ENCODE results near the gene HID1. TPM values are rescaled to one million over a fixed set of nuclear protein-coding genes. Genes with fewer than 3 reads are reported as not detected.
"Not testable (repeated sequence)": the region's sequence is repeated elsewhere in the genome, so short reads cannot be mapped to it uniquely, and the experiment has no call there.

The HID1 gene
- total RNA-seq, 5 donors from 2014 or later (not counting 1 experiment from before 2014, with no cell fraction given) = 12.7 to 21.0 (median 14.5) TPM

DNA sequence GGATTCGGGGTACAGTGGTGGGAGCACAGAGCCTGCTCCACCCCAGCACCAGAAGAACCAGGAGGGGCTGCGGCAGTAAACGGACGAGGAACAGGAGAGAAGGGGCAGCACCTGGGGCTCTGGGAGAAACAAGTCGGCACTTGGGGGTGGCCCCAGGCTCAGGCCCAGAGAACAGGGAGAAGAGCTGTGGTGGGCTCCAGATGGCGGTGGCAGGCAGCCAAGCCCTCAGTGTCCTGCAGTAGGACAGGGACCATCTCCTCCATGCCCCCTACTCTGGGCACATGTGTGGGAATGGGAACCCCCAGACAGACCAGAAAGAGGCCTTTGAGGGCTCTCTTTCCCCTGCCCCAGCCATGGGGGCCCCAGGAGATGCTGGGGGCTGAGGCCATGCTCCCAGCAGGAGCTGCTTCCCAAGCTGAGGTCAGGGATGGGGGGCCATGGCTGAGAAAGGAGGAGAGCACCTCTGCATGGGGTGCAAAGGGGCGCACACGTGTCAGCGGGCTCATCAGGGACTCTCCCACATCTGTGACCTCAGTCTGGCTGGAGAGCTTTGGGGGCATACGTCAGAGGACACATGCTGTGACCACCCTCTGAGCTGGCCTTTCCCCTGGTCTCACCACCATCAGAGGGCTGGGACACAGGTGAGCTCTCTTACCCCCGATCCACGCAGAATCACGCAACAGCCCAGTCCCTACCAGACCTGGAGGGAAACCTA lies 56.3 kb downstream of the HID1 start:
- Histone ChIP-seq H3K36me3 (ENCODE audit: control insufficient read depth in 2 of 2, extremely low read depth in 1 of 2, insufficient read depth in 1 of 2, low read length in 1 of 2) (no peaks in the 10 kb centered on the region), H3K27ac (ENCODE audit: low read length) (no peak overlapping the region), H3K9me3 (no peaks in the 10 kb centered on the region), H3K4me3 (ENCODE audit: control insufficient read depth in 1 of 2, extremely low read depth in 1 of 2, low read length in 1 of 2) (no peak overlapping the region), H3K27me3 (replicated peaks in 1 of 2; ENCODE audit: control insufficient read depth in 2 of 2, extremely low read depth in 1 of 2, insufficient read depth in 2 of 2, low read length in 1 of 2) (peaks cover 0 to 62% of the 10 kb centered on the region in 2 experiments), H3K4me1 (ENCODE audit: control insufficient read depth in 1 of 2, extremely low read depth in 1 of 2, insufficient read depth in 2 of 2, low read length in 2 of 2) (peaks cover 0 to 5% of the 10 kb centered on the region in 2 experiments)
- ATAC-seq (replicated peaks in 1 of 4) = no peak
- Mint-ChIP-seq H3K27me3 (peaks cover 16 to 39% of the 10 kb centered on the region in 2 donors), H3K4me1 (peaks cover 0 to 2% (median 2%) of the 10 kb centered on the region in 3 donors), H3K4me3 (no peak overlapping the region), H3K9me3 (no peaks in the 10 kb centered on the region), H3K36me3 (no peaks in the 10 kb centered on the region), H3K27ac (no peak overlapping the region)
- ChIA-PET POLR2A (no interaction called here), CTCF (interaction anchor here in 1 of 2 donors (0.6 kb wide), 1 partner anchor 127 kb away, joined by 3 read pairs; no protein-coding TSS in a partner anchor)
- 73% methylated on average over 11 of the region's 13 CpGs for WGBS (ENCODE audit: insufficient coverage)
- DNase-seq = no peak

DNA sequence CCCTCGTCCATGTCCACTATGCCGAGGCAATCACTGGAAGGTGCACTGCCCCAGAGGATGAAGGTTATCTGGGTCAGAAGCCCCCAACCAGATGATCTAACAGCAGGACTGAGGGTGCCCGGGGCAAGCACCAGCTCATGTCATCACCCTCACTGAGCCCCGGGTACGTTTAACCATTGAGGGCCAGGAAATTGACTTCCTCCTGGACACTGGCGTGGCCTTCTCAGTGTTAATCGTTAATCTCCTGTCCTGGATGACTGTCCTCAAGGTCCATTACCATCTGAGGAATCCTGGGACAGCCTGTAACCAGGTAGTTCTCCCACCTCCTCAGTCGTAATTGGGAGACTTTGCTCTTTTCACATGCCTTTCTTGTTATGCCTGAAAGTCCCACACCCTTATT lies 61.1 kb downstream of the HID1 start:
- H3K4me1 ChIP-seq (ENCODE audit: control insufficient read depth in 1 of 2, extremely low read depth in 1 of 2, insufficient read depth in 2 of 2, low read length in 2 of 2); CTCF ChIA-PET: not testable (repeated sequence)
- 78% methylated on average over 7 of the region's 8 CpGs for WGBS (ENCODE audit: insufficient coverage)

DNA sequence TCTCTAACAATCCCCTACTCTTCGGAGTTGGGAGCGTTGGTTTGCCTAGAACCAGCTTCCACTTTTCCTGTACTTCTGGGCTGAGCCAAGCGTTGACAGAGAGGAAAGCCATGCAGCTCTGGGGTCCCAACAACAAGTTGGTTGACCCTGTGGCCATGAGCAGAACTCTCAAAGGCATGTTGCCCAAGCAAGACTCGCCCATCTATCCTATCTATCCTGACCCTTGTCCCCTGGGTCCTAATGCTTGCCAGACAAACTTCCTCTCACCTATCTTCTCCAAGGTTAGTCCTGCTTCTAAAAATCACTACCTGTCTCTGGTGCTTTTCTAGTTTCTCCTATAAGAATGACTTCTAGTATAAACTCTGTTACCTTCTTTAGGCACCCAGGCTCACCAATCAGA lies 63.5 kb downstream of the HID1 start:
- CTCF ChIA-PET = interaction anchor here in 1 of 2 donors (0.7 kb wide), 1 partner anchor 1959 kb away, joined by 3 read pairs; the partner anchor contains the start of gene MGAT5B
- H3K27ac Mint-ChIP-seq; H3K4me1 Mint-ChIP-seq; H3K4me3 ChIP-seq (ENCODE audit: control insufficient read depth in 1 of 2, extremely low read depth in 1 of 2, low read length in 1 of 2); DNase-seq; ATAC-seq (replicated peaks in 1 of 4); POLR2A ChIA-PET; H3K9me3 Mint-ChIP-seq; H3K9me3 ChIP-seq; H3K27me3 ChIP-seq (replicated peaks in 1 of 2; ENCODE audit: control insufficient read depth in 2 of 2, extremely low read depth in 1 of 2, insufficient read depth in 2 of 2, low read length in 1 of 2); H3K4me3 Mint-ChIP-seq; H3K36me3 ChIP-seq (ENCODE audit: control insufficient read depth in 2 of 2, extremely low read depth in 1 of 2, insufficient read depth in 1 of 2, low read length in 1 of 2); H3K27me3 Mint-ChIP-seq; H3K27ac ChIP-seq (ENCODE audit: low read length); H3K4me1 ChIP-seq (ENCODE audit: control insufficient read depth in 1 of 2, extremely low read depth in 1 of 2, insufficient read depth in 2 of 2, low read length in 2 of 2); H3K36me3 Mint-ChIP-seq: not testable (repeated sequence)
- 79% methylated on average over 4 of the region's 4 CpGs for WGBS (ENCODE audit: insufficient coverage)

More for the DNA sequence above, 61.1 kb downstream of the HID1 start:
- H3K36me3 Mint-ChIP-seq; ATAC-seq (replicated peaks in 1 of 4); H3K4me1 Mint-ChIP-seq; H3K27me3 Mint-ChIP-seq; POLR2A ChIA-PET; H3K27ac Mint-ChIP-seq; H3K4me3 Mint-ChIP-seq; H3K9me3 Mint-ChIP-seq; DNase-seq; H3K4me3 ChIP-seq (ENCODE audit: control insufficient read depth in 1 of 2, extremely low read depth in 1 of 2, low read length in 1 of 2); H3K36me3 ChIP-seq (ENCODE audit: control insufficient read depth in 2 of 2, extremely low read depth in 1 of 2, insufficient read depth in 1 of 2, low read length in 1 of 2); H3K27ac ChIP-seq (ENCODE audit: low read length); H3K9me3 ChIP-seq: not testable (repeated sequence)
- H3K27me3 ChIP-seq (replicated peaks in 1 of 2; ENCODE audit: control insufficient read depth in 2 of 2, extremely low read depth in 1 of 2, insufficient read depth in 2 of 2, low read length in 1 of 2) = peaks cover 0 to 16% of the 10 kb centered on the region in 2 experiments

DNA sequence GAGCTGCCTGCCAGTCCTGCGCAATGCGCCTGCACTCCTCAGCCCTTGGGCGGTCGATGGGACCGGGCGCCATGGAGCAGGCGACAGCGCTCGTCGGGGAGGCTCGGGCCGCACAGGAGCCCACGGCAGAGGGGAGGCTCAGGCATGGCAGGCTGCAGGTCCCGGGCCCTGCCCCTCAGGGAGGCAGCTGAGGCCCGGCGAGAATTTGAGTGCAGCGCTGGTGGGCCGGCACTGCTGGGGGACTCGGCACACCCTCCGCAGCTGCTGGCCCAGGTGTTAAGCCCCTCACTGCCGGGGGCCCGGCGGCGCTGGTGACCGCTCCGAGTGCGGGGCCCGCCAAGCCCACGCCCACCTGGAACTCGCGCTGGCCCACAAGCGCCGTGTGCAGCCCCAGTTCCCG lies 65.5 kb downstream of the HID1 start:
- Histone ChIP-seq H3K4me3 (ENCODE audit: control insufficient read depth in 1 of 2, extremely low read depth in 1 of 2, low read length in 1 of 2) (no peak overlapping the region), H3K27ac (ENCODE audit: low read length) (no peak overlapping the region), H3K4me1 (ENCODE audit: control insufficient read depth in 1 of 2, extremely low read depth in 1 of 2, insufficient read depth in 2 of 2, low read length in 2 of 2) (no peaks in the 10 kb centered on the region), H3K36me3 (ENCODE audit: control insufficient read depth in 2 of 2, extremely low read depth in 1 of 2, insufficient read depth in 1 of 2, low read length in 1 of 2) (no peaks in the 10 kb centered on the region), H3K9me3 (no peaks in the 10 kb centered on the region), H3K27me3 (replicated peaks in 1 of 2; ENCODE audit: control insufficient read depth in 2 of 2, extremely low read depth in 1 of 2, insufficient read depth in 2 of 2, low read length in 1 of 2) (peaks cover 0 to 28% of the 10 kb centered on the region in 2 experiments)
- DNase-seq = no peak
- no peak overlapping the region for H3K4me3 Mint-ChIP-seq
- no peak for ATAC-seq (replicated peaks in 1 of 4)
- H3K36me3 Mint-ChIP-seq = no peaks in the 10 kb centered on the region
- no peaks in the 10 kb centered on the region for H3K9me3 Mint-ChIP-seq
- H3K27me3 Mint-ChIP-seq = peaks cover 3 to 15% of the 10 kb centered on the region in 2 donors
- ChIA-PET POLR2A (no interaction called here), CTCF (no interaction called here)
- no peak overlapping the region for H3K27ac Mint-ChIP-seq
- H3K4me1 Mint-ChIP-seq = peaks cover 0 to 2% (median 0%) of the 10 kb centered on the region in 3 donors
- WGBS (ENCODE audit: insufficient coverage) = 97% methylated on average over 34 of the region's 34 CpGs

DNA sequence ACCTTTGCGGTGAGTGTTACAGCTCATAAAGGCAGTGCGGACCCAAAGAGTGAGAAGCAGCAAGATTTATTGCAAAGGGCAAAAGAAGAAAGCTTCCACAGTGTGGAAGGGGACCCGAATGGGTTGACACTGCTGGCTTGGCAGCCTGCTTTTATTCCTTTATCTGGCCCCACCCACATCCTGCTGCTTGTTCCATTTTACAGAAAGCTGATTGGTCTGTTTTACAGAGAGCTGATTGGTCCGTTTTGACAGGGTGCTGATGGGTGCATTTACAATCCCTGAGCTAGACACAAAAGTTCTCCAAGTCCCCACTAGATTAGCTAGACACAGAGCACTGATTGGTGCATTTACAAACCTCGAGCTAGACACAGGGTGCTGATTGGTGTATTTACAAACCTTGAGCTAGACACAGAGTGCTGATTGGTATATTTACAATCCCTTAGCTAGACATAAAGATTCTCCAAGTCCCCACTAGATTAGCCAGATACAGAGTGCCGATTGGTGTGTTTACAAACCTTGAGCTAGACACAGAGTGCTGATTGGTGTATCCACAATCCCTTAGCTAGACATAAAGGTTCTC lies 66.3 kb downstream of the HID1 start:
- not testable (repeated sequence) for DNase-seq; H3K4me1 ChIP-seq (ENCODE audit: control insufficient read depth in 1 of 2, extremely low read depth in 1 of 2, insufficient read depth in 2 of 2, low read length in 2 of 2); ATAC-seq (replicated peaks in 1 of 4); H3K4me1 Mint-ChIP-seq; H3K27ac ChIP-seq (ENCODE audit: low read length); H3K9me3 Mint-ChIP-seq; H3K4me3 ChIP-seq (ENCODE audit: control insufficient read depth in 1 of 2, extremely low read depth in 1 of 2, low read length in 1 of 2); H3K9me3 ChIP-seq; H3K36me3 Mint-ChIP-seq; H3K4me3 Mint-ChIP-seq; H3K27ac Mint-ChIP-seq; H3K36me3 ChIP-seq (ENCODE audit: control insufficient read depth in 2 of 2, extremely low read depth in 1 of 2, insufficient read depth in 1 of 2, low read length in 1 of 2)
- ChIA-PET POLR2A (interaction anchor here in 1 of 2 donors (0.6 kb wide), 1 partner anchor 517 kb away, joined by 7 read pairs; no protein-coding TSS in a partner anchor), CTCF (interaction anchor here in 1 of 2 donors (0.6 kb wide), 1 partner anchor 607 kb away, joined by 5 read pairs; no protein-coding TSS in a partner anchor)
- 100% methylated on average over 1 of the region's 6 CpGs for WGBS (ENCODE audit: insufficient coverage)
- H3K27me3 ChIP-seq (replicated peaks in 1 of 2; ENCODE audit: control insufficient read depth in 2 of 2, extremely low read depth in 1 of 2, insufficient read depth in 2 of 2, low read length in 1 of 2) = peaks cover 0 to 34% of the 10 kb centered on the region in 2 experiments
- H3K27me3 Mint-ChIP-seq = peaks cover 3 to 17% of the 10 kb centered on the region in 2 donors

DNA sequence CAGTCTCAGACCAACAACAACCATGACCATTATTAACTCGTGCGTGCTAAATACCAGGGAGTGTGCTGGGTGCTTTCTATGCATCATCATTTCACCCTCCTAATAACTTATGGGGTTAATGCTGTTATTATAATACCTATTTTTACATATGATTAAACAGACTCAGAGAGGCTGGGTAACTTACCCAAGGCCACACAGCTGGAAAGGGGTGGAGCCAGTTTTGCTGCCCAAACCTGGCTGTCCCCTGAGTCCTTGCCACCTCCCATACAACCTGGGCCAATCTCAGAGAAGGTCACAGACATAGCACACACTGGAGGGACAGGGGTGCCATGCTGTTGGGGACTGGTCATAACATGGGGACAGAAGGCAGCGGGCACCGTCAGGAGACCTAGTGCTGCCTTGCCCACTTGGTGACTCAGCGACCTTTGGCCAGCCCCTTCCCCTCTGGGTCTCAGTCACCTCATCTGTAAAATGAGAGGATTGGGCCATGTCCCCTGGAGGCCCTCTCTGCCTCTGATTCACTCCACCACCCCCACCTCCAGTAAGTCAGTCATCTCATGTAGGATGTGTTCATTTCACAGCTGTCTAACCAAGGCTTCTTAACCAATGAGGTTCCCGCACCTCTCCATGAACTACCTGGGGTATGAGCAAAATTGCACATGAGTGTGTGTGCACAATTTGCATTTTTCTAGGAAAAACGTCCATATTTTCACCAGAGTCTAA lies 67.7 kb downstream of the HID1 start:
- H3K27ac Mint-ChIP-seq = no peak overlapping the region
- H3K27me3 Mint-ChIP-seq = peaks cover 0 to 19% of the 10 kb centered on the region in 2 donors
- no peaks in the 10 kb centered on the region for H3K9me3 Mint-ChIP-seq
- CTCF ChIA-PET = no interaction called here
- Histone ChIP-seq H3K4me1 (ENCODE audit: control insufficient read depth in 1 of 2, extremely low read depth in 1 of 2, insufficient read depth in 2 of 2, low read length in 2 of 2) (no peaks in the 10 kb centered on the region), H3K27ac (ENCODE audit: low read length) (no peak overlapping the region), H3K36me3 (ENCODE audit: control insufficient read depth in 2 of 2, extremely low read depth in 1 of 2, insufficient read depth in 1 of 2, low read length in 1 of 2) (no peaks in the 10 kb centered on the region), H3K27me3 (replicated peaks in 1 of 2; ENCODE audit: control insufficient read depth in 2 of 2, extremely low read depth in 1 of 2, insufficient read depth in 2 of 2, low read length in 1 of 2) (peaks cover 0 to 44% of the 10 kb centered on the region in 2 experiments), H3K9me3 (no peaks in the 10 kb centered on the region), H3K4me3 (ENCODE audit: control insufficient read depth in 1 of 2, extremely low read depth in 1 of 2, low read length in 1 of 2) (no peak overlapping the region)
- WGBS (ENCODE audit: insufficient coverage) = 88% methylated on average over 3 of the region's 7 CpGs
- H3K36me3 Mint-ChIP-seq = no peaks in the 10 kb centered on the region
- no peak for ATAC-seq (replicated peaks in 1 of 4)
- DNase-seq = no peak
- H3K4me3 Mint-ChIP-seq = no peak overlapping the region
- H3K4me1 Mint-ChIP-seq = peaks cover 0 to 2% (median 0%) of the 10 kb centered on the region in 3 donors
- POLR2A ChIA-PET = no interaction called here
